GM23338 (cell line): ENCODE measurements around the gene LGALSL. TPM values are rescaled to one million over a fixed set of nuclear protein-coding genes. Genes with fewer than 3 reads are reported as not detected.

Experiments used
- ATAC-seq: fragments of 200-7000 bp; cut with Tn5 transposase; 3 replicates; pipeline ENCODE4 v1.9.1; 2020
- DNase-seq: peaks from one replicate; pipeline ENCODE4 v3.0.0-alpha.2; 2015; ENCODE audit warnings: low spot score
- H2AFZ ChIP-seq: fragments of 200-600 bp; sonication (generic); 2 replicates; pipeline ENCODE4 v1.8.0; 2016; ENCODE audit warnings: antibody characterized with exemption, mild to moderate bottlenecking, moderate library complexity
- H3F3A ChIP-seq: fragments of 200-600 bp; sonication (generic); replicated peaks from 2 replicates; pipeline ENCODE4 v1.8.0; 2017; ENCODE audit warnings: antibody characterized with exemption, mixed run types, low read depth
- H3K27ac ChIP-seq: fragments of 200-600 bp; sonication (generic); 2 replicates; pipeline ENCODE4 v1.6.1; 2016; ENCODE audit warnings: low read depth
- H3K27me3 ChIP-seq: fragments of 200-600 bp; sonication (generic); 2 replicates; pipeline ENCODE4 v1.8.0; 2016; ENCODE audit warnings: mild to moderate bottlenecking, mixed run types, moderate library complexity; ENCODE audit not compliant: insufficient read depth
- H3K36me3 ChIP-seq: fragments of 200-600 bp; sonication (generic); 2 replicates; pipeline ENCODE4 v1.8.0; 2016; ENCODE audit warnings: mild to moderate bottlenecking; ENCODE audit not compliant: insufficient read depth
- H3K4me1 ChIP-seq: fragments of 200-600 bp; sonication (generic); 2 replicates; pipeline ENCODE4 v1.8.0; 2016; ENCODE audit warnings: mild to moderate bottlenecking, moderate library complexity; ENCODE audit not compliant: insufficient read depth
- H3K4me2 ChIP-seq: fragments of 200-600 bp; sonication (generic); 2 replicates; pipeline ENCODE4 v1.7.1; 2017; ENCODE audit warnings: mixed run types
- H3K4me3 ChIP-seq: fragments of 200-600 bp; sonication (generic); 2 replicates; pipeline ENCODE4 v1.6.1; 2016; ENCODE audit warnings: mixed run types
- H3K79me2 ChIP-seq: fragments of 200-600 bp; sonication (generic); replicated peaks from 2 replicates; pipeline ENCODE4 v1.8.0; 2017; ENCODE audit warnings: mild to moderate bottlenecking; ENCODE audit not compliant: insufficient read depth
- H3K9me2 ChIP-seq: fragments of 200-600 bp; sonication (generic); 2 replicates; pipeline ENCODE4 v1.8.0; 2017; ENCODE audit not compliant: insufficient read depth
- H4K20me1 ChIP-seq: fragments of 200-600 bp; sonication (generic); replicated peaks from 2 replicates; pipeline ENCODE4 v1.8.0; 2017; ENCODE audit warnings: mild to moderate bottlenecking; ENCODE audit not compliant: insufficient read depth
- H3K27ac Mint-ChIP-seq: 2 replicates; pipeline ENCODE4 v1.8.0; 2020; ENCODE audit warnings: inconsistent platforms, mild to moderate bottlenecking, moderate library complexity, mixed read lengths
- H3K27me3 Mint-ChIP-seq: 3 replicates; pipeline ENCODE4 v1.8.0; 2022; ENCODE audit warnings: low read depth, mild to moderate bottlenecking, moderate library complexity, mixed read lengths, inconsistent platforms; ENCODE audit not compliant: insufficient read depth, poor library complexity
- H3K36me3 Mint-ChIP-seq: 3 replicates; pipeline ENCODE4 v1.8.0; 2021; ENCODE audit warnings: low read depth, mild to moderate bottlenecking, inconsistent platforms, moderate library complexity, mixed read lengths
- H3K4me1 Mint-ChIP-seq: 3 replicates; pipeline ENCODE4 v1.8.0; 2020; ENCODE audit warnings: mild to moderate bottlenecking, inconsistent platforms, mixed read lengths
- H3K4me3 Mint-ChIP-seq: 3 replicates; pipeline ENCODE4 v1.8.0; 2021; ENCODE audit warnings: moderate library complexity, mild to moderate bottlenecking, inconsistent platforms, mixed read lengths
- H3K9me3 Mint-ChIP-seq: 3 replicates; pipeline ENCODE4 v1.8.0; 2020; ENCODE audit warnings: moderate library complexity, mild to moderate bottlenecking, inconsistent platforms, mixed read lengths
- CREB1 ChIP-seq: fragments of 250-450 bp; sonication (Bioruptor Pico); IDR thresholded peaks from 2 replicates; pipeline ENCODE4 v1.5.0; 2020; ENCODE audit warnings: low read depth, mild to moderate bottlenecking, moderate library complexity
- EZH2 ChIP-seq: fragments of 200-600 bp; sonication (generic); IDR thresholded peaks from one replicate; pipeline ENCODE4 v1.8.0; 2017; ENCODE audit warnings: antibody characterized with exemption, mild to moderate bottlenecking, low read depth; ENCODE audit not compliant: unreplicated experiment
- EZH2phosphoT487 ChIP-seq: fragments of 200-600 bp; sonication (generic); IDR thresholded peaks from one replicate; pipeline ENCODE4 v1.8.1; 2018; ENCODE audit warnings: antibody characterized with exemption; ENCODE audit not compliant: unreplicated experiment
- JUNB ChIP-seq: IDR thresholded peaks from one replicate; pipeline ENCODE4 v1.6.1; 2016; ENCODE audit warnings: antibody characterized with exemption; ENCODE audit not compliant: unreplicated experiment
- NANOG ChIP-seq: IDR thresholded peaks from 2 replicates; pipeline ENCODE4 v1.6.1; 2016; ENCODE audit warnings: antibody characterized with exemption, borderline replicate concordance
- POLR2AphosphoS5 ChIP-seq: IDR thresholded peaks from 2 replicates; pipeline ENCODE4 v1.6.1; 2016; ENCODE audit warnings: antibody characterized with exemption, low read depth
- STAT1 ChIP-seq: IDR thresholded peaks from one replicate; pipeline ENCODE4 v1.6.1; 2016; ENCODE audit warnings: antibody characterized with exemption; ENCODE audit not compliant: unreplicated experiment
- ZNF114 ChIP-seq: fragments of 250-450 bp; sonication (Bioruptor Pico); IDR thresholded peaks from 2 replicates; pipeline ENCODE4 v1.5.0; 2020; ENCODE audit warnings: mild to moderate bottlenecking, moderate library complexity
- ZNF331 ChIP-seq: fragments of 250-450 bp; sonication (Bioruptor Pico); IDR thresholded peaks from 2 replicates; pipeline ENCODE4 v1.5.0; 2020; ENCODE audit warnings: low read depth, mild to moderate bottlenecking, moderate library complexity
- polyA plus RNA-seq: library from polyadenylated mRNA; unstranded; fragments of >200 nt; fragmentation: Nextera tagmentation; extraction: Ambion mirVana; gene quantifications from 2 replicates; pipeline ENCODE4 v1.2.1, GENCODE V29; 2016
- total RNA-seq: library from RNA; depleted of rRNA; stranded (reverse); fragments of >200 nt; shearing (Covaris generic); gene quantifications from 2 replicates; pipeline ENCODE4 v1.2.3, GENCODE V29; 2014
- TF ChIP-seq, protein P1 (sequence below): IDR thresholded peaks from 2 replicates; pipeline ENCODE4 v1.6.1; 2016; ENCODE audit warnings: antibody characterized with exemption
- TF ChIP-seq, protein P2 (sequence below): IDR thresholded peaks from one replicate; pipeline ENCODE4 v1.6.1; 2018; ENCODE audit warnings: antibody characterized with exemption; ENCODE audit not compliant: unreplicated experiment
- TF ChIP-seq, protein P3 (sequence below): fragments of 250-450 bp; sonication (Bioruptor Pico); IDR thresholded peaks from 2 replicates; pipeline ENCODE4 v1.5.0; 2020; ENCODE audit warnings: mild to moderate bottlenecking, moderate library complexity
- TF ChIP-seq, protein P4 (sequence below), 2 experiments: fragments of 200-600 bp in 1 of 2; sonication (generic) in 1 of 2; conservative IDR thresholded peaks; 2 replicates each; pipeline versions ENCODE4 v1.5.1 to v1.6.1; 2016 to 2017; ENCODE audit warnings: antibody characterized with exemption in 2 of 2, low read depth in 2 of 2, mild to moderate bottlenecking in 2 of 2, moderate library complexity in 1 of 2

LGALSL gene
- total and polyA plus RNA-seq, 2 experiments from 2014 or later, result 20.6 to 28.4 TPM

DNA sequence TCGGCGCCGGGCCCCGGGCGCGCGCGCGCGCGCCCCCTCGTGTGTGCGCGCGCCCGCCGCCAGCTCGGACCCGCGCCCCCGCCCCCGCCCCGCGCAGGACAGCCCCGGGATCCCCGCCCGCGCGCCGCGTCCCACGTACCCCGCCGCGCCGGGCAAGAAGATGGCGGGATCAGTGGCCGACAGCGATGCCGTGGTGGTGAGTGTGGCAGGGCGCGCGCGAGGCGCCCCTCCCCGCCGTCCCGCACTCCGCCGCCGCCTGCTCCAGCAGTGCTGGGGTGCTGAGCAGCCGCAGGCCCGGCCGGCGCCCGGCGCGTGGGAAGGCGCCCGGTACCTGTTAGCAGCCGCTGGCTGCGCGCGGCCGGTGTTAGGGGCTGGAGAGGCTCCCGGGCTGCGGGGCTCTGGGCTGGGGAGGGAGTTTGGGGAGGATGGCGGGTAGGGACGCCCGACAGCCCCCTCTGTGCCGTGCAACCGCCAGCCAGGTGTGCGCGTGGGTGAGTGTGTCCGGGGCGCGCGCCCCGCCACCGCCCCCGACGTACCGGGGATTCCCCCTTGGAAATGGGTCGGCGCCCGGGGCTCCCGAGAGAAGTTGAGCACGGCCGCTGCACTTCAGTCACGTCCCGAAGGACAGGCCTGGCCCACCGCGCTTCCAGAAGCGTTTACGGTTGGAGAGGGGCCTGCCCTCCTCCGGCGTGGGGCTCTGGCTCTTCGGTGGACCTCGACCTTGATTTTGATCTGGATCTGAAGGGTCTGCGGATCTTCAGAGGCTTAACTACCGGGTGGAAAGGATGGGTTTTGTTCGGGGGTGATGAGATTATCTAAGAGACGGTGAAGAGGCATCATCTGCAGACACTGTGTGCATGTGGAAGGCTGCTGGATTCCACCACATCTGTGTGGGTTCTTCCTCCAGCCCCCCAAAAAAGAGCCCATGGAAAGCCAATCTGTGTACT, 697 bp downstream of the LGALSL start:
- H4K20me1 ChIP-seq, result no peaks in the 10 kb centered on the region
- H3K27me3 ChIP-seq, result no peaks in the 10 kb centered on the region
- peaks cover 12% of the 10 kb centered on the region for H3K36me3 ChIP-seq
- DNase-seq, result peak; percentile 69
- peaks cover 4% of the 10 kb centered on the region; the same call in 2 of the 3 replicates for H3K9me3 Mint-ChIP-seq
- peak; percentile 64 for ATAC-seq
- H2AFZ ChIP-seq, result peak overlapping the region; percentile 88
- H3K4me3 ChIP-seq, result peak overlapping the region; percentile 84
- no peaks in the 10 kb centered on the region for H3K9me2 ChIP-seq
- peaks cover 32% of the 10 kb centered on the region for H3K36me3 Mint-ChIP-seq
- H3K79me2 ChIP-seq, result peaks cover 13% of the 10 kb centered on the region
- peaks cover 41% of the 10 kb centered on the region for H3K4me1 ChIP-seq
- peak overlapping the region; percentile 95 for H3K4me2 ChIP-seq
- peaks cover 9% of the 10 kb centered on the region for H3K27me3 Mint-ChIP-seq
- TF ChIP-seq, protein P1, sequence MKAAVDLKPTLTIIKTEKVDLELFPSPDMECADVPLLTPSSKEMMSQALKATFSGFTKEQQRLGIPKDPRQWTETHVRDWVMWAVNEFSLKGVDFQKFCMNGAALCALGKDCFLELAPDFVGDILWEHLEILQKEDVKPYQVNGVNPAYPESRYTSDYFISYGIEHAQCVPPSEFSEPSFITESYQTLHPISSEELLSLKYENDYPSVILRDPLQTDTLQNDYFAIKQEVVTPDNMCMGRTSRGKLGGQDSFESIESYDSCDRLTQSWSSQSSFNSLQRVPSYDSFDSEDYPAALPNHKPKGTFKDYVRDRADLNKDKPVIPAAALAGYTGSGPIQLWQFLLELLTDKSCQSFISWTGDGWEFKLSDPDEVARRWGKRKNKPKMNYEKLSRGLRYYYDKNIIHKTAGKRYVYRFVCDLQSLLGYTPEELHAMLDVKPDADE, result no peak
- TF ChIP-seq CREB1 (CRISPR knock-in tag), result no peak
- no peak for TF ChIP-seq JUNB
- no peak for TF ChIP-seq POLR2AphosphoS5
- TF ChIP-seq, protein P2, sequence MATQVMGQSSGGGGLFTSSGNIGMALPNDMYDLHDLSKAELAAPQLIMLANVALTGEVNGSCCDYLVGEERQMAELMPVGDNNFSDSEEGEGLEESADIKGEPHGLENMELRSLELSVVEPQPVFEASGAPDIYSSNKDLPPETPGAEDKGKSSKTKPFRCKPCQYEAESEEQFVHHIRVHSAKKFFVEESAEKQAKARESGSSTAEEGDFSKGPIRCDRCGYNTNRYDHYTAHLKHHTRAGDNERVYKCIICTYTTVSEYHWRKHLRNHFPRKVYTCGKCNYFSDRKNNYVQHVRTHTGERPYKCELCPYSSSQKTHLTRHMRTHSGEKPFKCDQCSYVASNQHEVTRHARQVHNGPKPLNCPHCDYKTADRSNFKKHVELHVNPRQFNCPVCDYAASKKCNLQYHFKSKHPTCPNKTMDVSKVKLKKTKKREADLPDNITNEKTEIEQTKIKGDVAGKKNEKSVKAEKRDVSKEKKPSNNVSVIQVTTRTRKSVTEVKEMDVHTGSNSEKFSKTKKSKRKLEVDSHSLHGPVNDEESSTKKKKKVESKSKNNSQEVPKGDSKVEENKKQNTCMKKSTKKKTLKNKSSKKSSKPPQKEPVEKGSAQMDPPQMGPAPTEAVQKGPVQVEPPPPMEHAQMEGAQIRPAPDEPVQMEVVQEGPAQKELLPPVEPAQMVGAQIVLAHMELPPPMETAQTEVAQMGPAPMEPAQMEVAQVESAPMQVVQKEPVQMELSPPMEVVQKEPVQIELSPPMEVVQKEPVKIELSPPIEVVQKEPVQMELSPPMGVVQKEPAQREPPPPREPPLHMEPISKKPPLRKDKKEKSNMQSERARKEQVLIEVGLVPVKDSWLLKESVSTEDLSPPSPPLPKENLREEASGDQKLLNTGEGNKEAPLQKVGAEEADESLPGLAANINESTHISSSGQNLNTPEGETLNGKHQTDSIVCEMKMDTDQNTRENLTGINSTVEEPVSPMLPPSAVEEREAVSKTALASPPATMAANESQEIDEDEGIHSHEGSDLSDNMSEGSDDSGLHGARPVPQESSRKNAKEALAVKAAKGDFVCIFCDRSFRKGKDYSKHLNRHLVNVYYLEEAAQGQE, result no peak
- TF ChIP-seq EZH2, result no peak
- TF ChIP-seq STAT1, result no peak
- TF ChIP-seq ZNF114 (CRISPR knock-in tag), result no peak
- no peak for TF ChIP-seq NANOG
- TF ChIP-seq ZNF331, result no peak
- TF ChIP-seq, protein P3, sequence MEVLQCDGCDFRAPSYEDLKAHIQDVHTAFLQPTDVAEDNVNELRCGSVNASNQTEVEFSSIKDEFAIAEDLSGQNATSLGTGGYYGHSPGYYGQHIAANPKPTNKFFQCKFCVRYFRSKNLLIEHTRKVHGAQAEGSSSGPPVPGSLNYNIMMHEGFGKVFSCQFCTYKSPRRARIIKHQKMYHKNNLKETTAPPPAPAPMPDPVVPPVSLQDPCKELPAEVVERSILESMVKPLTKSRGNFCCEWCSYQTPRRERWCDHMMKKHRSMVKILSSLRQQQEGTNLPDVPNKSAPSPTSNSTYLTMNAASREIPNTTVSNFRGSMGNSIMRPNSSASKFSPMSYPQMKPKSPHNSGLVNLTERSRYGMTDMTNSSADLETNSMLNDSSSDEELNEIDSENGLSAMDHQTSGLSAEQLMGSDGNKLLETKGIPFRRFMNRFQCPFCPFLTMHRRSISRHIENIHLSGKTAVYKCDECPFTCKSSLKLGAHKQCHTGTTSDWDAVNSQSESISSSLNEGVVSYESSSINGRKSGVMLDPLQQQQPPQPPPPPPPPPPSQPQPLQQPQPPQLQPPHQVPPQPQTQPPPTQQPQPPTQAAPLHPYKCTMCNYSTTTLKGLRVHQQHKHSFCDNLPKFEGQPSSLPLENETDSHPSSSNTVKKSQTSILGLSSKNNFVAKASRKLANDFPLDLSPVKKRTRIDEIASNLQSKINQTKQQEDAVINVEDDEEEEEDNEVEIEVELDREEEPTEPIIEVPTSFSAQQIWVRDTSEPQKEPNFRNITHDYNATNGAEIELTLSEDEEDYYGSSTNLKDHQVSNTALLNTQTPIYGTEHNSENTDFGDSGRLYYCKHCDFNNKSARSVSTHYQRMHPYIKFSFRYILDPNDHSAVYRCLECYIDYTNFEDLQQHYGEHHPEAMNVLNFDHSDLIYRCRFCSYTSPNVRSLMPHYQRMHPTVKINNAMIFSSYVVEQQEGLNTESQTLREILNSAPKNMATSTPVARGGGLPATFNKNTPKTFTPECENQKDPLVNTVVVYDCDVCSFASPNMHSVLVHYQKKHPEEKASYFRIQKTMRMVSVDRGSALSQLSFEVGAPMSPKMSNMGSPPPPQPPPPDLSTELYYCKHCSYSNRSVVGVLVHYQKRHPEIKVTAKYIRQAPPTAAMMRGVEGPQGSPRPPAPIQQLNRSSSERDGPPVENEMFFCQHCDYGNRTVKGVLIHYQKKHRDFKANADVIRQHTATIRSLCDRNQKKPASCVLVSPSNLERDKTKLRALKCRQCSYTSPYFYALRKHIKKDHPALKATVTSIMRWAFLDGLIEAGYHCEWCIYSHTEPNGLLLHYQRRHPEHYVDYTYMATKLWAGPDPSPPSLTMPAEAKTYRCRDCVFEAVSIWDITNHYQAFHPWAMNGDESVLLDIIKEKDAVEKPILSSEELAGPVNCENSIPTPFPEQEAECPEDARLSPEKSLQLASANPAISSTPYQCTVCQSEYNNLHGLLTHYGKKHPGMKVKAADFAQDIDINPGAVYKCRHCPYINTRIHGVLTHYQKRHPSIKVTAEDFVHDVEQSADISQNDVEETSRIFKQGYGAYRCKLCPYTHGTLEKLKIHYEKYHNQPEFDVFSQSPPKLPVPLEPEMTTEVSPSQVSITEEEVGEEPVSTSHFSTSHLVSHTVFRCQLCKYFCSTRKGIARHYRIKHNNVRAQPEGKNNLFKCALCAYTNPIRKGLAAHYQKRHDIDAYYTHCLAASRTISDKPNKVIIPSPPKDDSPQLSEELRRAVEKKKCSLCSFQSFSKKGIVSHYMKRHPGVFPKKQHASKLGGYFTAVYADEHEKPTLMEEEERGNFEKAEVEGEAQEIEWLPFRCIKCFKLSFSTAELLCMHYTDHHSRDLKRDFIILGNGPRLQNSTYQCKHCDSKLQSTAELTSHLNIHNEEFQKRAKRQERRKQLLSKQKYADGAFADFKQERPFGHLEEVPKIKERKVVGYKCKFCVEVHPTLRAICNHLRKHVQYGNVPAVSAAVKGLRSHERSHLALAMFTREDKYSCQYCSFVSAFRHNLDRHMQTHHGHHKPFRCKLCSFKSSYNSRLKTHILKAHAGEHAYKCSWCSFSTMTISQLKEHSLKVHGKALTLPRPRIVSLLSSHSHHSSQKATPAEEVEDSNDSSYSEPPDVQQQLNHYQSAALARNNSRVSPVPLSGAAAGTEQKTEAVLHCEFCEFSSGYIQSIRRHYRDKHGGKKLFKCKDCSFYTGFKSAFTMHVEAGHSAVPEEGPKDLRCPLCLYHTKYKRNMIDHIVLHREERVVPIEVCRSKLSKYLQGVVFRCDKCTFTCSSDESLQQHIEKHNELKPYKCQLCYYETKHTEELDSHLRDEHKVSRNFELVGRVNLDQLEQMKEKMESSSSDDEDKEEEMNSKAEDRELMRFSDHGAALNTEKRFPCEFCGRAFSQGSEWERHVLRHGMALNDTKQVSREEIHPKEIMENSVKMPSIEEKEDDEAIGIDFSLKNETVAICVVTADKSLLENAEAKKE (CRISPR knock-in tag), result no peak
- TF ChIP-seq, protein P4, sequence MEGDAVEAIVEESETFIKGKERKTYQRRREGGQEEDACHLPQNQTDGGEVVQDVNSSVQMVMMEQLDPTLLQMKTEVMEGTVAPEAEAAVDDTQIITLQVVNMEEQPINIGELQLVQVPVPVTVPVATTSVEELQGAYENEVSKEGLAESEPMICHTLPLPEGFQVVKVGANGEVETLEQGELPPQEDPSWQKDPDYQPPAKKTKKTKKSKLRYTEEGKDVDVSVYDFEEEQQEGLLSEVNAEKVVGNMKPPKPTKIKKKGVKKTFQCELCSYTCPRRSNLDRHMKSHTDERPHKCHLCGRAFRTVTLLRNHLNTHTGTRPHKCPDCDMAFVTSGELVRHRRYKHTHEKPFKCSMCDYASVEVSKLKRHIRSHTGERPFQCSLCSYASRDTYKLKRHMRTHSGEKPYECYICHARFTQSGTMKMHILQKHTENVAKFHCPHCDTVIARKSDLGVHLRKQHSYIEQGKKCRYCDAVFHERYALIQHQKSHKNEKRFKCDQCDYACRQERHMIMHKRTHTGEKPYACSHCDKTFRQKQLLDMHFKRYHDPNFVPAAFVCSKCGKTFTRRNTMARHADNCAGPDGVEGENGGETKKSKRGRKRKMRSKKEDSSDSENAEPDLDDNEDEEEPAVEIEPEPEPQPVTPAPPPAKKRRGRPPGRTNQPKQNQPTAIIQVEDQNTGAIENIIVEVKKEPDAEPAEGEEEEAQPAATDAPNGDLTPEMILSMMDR (conservative IDR thresholded peaks at IDR 0.05; ENCODE audit: low read depth in 2 of 2), result no peak
- no peak for TF ChIP-seq EZH2phosphoT487
- no peaks in the 10 kb centered on the region for H3F3A ChIP-seq
- peak overlapping the region; percentile 92 for H3K4me3 Mint-ChIP-seq
- H3K27ac Mint-ChIP-seq, result no peak overlapping the region
- H3K27ac ChIP-seq, result no peak overlapping the region
- H3K4me1 Mint-ChIP-seq, result peaks cover 38% of the 10 kb centered on the region
